HG03039 (cell line): ENCODE measurements around the gene NUDT4.

Experiments
- ATAC-seq: cut with Tn5 transposase; IDR thresholded peaks from one replicate; pipeline ENCODE4 v1.9.1; 2021; ENCODE audit warnings: mild to moderate bottlenecking, moderate library complexity; ENCODE audit not compliant: unreplicated experiment

The NUDT4 gene

DNA sequence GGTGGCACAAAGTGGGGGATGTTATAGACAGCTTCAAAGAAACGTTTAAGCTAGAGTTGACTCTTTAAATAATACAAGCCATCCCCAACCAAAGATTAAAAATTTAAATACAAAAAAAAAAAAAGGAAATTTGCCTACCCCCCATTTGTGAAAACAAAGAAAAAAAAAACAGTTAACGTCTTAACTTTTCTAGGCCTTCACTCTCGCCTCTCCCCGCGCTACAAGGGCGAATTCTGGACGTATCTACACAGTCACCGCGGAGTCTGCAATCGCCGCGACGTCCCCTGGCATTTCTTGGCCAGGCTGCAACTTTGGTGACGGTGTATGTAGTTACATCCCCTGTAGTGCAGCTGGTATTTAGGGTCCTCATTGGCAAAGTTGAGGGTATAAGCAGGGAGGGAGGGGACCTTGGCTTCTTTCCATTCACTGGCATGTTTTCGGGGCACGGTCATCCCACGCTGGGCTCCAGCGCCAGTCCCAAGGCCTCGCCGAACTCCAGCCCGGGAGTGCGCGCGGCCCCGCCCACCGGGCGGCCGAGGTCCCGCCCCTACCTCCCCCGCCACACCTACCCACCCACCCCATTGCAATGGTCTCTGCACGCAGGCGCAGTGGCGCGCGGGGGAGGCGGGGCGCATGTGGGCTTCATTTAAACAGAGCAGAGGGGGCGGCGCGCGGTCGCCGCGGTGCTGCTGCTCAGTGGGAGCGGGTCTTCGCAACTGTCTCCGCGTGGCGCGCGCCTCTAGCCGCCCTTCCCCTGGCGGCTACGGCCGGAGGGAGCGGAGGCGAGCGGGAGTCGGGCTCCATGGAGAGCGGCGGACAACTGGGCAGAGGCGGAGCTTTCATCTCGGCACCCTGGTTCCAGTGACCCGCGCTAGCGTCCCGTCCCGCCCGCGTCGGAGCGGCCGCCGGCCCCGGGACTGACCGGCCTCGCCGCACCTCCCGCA lies at the start of gene NUDT4:
Gene NUDT4 (plus strand): TSS at position 674 of the 944 bp plus-strand sequence. CDS start 398 bp downstream, outside the sequence.
- ATAC-seq, result peak; percentile 80

DNA sequence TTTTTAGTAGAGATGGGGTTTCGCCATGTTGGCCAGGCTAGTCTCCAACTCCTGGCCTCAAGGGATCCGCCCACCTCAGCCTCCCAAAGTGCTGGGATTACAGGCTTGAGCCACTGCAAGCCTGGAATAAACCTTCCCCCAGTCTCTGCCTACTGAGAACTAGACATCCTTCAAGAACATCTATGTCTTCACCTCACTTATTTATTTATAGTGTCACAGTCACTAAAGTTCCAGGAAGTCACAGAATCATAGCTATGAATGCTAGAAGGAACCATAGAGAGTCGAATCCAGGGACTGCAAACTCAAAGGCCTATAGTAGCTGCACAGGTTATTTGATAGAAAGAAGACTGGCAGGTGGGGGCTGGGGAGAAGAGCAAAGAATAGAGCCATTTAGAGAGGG lies 44.7 kb upstream of the NUDT4 start:
- ATAC-seq, result no peak

DNA sequence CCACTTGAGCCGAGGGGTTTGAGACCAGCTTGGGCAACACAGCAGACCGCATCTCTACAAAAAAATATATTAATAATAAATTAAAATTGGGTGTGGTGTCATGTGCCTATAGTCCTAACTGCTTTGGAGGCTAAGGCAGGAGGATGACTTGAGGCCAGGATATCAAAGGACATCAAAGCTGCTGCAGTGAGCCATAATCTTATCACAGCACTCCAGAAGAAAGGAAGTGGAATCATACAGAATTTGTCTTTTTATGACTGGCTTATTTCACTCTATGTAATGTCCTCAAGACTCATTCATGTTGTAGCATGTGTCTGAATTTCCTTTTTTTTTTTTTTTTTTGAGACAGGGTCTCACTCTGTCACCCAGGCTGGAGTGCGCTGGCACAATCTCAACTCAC lies 43.9 kb upstream of the NUDT4 start:
- ATAC-seq, result no peak

DNA sequence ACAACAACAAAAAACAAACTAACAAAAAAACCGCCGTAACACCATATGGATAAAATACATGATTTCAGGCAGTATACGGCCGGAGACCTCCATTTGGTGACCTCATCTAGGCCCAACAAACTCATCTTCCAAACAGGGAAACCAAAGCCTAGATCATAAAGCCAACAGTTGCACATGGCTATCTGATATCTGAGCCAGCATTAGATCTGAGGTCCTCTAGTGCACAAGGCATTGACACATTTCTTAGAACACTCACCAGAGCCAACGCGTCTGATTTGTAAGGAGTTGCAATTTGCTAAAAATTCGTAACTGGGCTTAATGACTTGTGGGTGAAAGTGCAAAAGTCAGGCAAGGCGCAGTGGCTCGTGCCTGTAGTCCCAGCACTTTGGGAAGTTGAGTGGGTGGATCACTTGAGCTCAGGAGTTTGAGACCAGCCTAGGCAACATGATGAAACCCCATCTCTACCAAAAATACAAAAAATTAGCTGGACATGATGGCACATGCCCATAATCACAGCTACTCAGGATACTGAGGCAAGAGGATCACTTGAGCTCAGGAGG lies 42.0 kb upstream of the NUDT4 start:
- ATAC-seq, result no peak

DNA sequence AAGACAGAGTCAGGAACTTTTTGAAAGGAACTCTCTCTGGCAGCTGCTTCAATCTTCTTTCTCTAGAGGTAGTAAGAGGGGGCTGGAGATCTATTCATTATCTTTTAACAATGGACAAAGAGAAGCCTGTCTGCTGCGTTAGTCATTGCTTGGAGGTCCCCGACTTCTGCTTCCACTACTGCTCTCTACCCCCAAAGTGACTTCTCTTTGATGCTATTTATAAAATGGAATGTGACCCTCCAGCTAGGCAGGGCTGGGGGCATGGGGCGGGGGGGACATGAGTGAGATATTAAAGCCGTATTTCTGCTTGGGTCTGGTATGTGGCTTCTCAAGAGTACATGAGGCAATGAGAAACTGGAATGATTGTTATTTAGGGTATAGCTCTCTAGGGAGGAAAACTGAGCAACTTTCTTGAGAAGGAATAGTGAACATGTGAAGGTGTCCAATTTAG lies 41.4 kb upstream of the NUDT4 start:
- ATAC-seq, result no peak

DNA sequence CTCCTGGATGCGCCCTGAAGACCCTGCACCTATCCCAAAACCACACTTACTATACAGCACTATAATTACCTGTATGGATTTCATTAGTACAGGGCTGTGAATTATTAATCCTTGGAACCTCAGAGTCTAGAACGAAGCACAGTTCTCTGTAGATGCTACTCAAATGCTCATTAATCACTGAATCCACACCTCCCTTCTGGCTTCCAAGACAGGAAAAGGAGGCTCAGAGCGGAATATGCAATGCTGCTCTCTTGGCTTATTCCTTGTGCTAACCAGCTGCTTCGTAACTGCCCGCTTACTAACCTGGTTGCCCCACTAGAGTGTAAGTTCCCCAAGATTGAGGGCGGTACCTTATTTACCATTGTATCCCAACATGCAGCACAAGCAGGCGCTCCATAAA lies 39.1 kb upstream of the NUDT4 start:
- no peak for ATAC-seq

DNA sequence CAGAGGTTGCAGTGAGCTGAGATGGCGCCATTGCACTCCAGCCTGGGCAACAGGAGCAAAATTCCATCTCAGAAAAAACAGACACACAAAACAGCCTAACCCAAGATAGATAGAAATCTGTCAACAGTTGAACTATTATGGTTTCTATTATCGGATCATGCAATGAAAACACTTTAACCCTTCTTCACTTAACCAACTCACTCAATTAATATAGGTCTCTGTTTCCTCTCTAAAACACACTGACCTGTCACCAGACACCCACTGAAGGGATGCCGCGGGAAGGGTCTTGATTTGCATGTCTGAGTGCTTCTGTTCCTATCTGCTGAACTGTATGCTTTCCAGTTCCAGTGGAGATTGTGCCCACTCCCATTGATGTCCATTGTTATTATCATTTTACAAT lies 38.0 kb upstream of the NUDT4 start:
- no peak for ATAC-seq

DNA sequence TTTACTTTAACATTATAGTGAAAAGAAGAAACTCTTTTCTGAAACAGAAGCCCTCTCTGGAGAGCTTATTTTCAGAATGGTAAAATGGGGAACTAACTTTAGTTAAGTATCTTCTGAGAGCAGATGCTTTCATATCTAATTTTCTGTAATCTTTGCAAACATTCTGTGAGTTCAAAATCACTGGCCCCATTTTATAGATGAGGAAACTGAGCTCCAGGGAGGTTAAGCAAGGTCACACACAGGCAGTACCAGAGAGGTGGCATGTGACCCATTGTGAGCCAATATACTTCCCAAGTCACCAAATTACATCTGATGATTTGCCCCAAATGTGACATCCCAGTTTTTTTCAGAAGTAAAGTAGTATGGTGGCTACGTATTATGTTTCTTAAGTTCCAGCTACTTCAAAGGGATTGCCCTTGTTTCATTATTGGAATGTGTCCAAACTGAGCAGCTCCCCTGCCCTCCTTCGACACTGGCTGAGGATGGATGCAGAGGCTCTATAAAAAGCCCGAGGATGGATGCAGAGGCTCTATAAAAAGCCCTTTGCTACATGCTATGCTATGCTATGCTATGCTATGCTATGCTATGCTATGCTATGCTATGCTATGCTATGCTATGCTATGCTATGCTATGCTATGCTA lies 36.2 kb upstream of the NUDT4 start:
- ATAC-seq, result no peak

DNA sequence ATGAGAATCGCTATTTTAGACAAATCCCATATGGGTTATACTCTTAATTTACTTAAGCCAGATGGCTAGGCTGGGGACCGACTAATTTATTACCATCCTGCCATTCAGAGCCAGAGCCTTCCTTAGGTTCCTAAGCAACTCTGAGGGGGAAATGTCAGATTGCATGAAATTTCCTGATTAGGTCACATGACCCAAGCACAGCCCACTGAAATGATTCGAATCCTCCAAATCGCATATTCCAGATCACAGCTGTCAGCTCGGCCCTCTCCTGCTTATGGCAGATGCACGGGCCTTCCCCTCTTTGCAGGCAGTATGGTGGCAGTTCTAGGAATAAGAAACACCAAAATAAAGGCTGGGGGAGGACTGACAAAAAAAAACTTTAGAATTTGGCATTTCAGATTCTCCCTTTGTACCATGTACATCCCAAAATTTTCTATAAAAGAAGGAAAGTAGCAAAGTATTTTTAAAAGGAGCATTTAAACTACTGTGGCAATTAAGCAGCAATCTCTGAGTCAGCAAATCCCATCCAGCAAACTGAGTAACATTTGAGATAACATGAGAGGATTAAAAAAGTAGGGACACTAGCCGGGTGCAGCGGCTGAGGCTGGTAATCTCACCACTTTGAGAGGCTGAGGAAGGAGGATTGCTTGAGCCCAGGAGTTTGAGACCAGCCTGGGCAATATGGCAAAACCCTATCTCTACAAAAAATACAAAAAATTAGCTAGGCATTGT lies 30.5 kb upstream of the NUDT4 start:
- ATAC-seq, result no peak

DNA sequence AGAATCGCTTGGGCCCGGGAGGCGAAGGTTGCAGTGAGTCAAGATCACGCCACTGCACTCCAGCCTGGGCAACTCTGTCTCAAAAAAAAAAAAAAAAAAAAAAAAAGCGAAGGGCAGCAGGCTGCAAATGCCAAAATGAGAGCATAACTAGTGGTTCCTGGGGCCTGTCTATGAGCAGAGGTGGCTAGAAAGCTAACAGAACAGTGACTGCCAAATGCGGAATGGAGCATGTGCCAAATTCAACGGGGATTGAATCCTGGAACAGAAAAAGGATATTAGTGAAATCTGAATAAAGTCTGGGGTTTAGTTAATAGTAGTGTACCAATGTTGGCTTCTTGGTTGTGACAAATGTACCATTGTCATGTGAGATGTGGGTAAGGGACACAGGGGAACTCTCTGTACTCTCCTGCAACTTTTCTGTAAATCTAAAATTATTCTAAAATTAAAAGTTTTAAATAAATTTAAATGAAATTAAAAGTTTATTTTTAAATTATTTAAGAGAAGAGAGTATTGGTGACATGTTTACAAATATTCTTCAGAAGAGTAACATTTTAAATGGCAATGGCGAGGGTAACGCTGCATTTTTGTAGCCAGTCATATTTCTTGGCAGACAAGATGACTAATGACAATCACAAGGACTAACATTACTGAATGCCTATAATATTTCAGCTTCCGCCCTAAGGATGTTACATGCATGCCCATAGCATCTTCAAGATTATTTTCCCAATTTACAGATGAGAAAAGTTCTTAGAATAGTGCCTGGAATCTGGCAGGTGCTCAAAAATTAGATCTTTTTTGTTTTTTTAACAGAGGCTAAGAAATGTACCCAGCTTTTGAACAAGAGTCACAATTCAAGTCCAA lies 28.9 kb upstream of the NUDT4 start:
- no peak for ATAC-seq

DNA sequence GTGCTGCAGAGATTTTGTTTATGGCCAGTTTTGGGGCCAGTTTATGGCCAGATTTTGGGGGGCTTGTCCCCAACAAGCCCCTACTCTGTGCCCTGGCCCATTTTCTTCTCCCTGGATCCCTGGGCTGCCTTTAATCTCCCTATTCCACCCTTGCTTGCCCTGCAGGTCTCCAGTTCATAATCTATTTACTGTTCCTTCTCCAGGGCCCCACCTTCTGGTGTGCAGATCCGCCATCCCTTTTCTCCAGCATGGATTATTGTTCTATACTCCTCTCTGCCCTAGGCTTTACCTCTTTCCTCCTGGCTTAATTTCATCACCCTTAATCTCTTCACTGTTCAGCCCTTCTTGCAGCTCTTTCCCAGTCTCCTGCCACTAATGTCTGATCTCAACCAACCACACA lies 26.0 kb upstream of the NUDT4 start:
- ATAC-seq, result no peak

DNA sequence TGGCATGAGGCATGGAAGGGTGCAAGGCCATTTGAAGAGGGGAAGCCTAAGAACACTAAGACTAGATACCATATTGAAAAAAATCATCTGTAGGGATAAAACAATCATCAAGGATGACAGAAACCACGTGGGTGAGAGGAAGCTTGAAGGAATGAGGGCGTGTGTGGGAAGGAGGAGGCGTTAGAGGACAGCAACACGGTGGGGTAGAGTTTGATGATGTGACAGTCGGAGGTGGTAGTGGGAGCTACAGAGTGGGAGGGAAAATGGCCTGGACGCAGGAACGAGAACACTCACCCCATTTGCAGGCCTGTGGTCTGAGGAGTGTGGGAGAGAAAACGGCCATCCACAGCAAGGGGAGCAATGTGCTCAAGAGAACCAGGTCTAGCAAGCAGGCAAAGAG lies 25.4 kb upstream of the NUDT4 start:
- ATAC-seq, result no peak

DNA sequence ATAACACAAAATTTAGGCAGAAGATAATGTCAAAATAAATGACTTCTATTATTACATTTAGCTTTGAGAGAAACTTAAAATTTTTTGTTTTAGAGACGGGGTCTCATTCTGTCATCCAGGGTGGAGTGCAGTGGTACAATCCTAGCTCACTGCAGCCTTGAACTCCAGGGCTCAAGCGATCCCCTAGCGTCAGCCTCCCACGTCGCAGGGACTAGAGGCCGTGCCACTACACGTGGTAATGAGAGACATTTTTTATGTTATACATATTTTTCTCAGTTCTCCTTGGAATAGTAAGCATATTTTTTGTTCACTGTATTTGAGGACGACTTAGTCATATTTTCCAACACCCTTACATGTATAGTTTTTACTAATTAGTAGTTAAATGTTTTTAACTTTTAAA lies 21.5 kb upstream of the NUDT4 start:
- ATAC-seq, result no peak

DNA sequence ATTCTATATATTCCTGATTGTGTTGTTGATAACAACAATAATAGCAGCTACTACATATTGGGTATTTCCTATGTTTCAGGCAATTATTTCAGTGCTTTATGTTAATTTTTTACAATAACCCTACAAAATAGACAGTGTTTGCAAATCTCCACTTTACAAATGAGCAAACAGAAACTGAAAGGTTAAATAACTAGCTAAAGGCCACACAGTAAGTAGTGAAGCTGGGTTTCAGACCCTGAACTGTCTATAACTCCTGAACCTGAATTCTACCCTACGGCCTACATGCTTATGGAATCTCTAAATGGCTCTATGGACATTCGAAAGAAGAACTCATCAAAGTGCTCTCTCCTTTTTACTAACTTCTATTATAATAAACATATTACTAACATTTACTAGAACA lies 19.7 kb upstream of the NUDT4 start:
- peak; percentile 62 for ATAC-seq

DNA sequence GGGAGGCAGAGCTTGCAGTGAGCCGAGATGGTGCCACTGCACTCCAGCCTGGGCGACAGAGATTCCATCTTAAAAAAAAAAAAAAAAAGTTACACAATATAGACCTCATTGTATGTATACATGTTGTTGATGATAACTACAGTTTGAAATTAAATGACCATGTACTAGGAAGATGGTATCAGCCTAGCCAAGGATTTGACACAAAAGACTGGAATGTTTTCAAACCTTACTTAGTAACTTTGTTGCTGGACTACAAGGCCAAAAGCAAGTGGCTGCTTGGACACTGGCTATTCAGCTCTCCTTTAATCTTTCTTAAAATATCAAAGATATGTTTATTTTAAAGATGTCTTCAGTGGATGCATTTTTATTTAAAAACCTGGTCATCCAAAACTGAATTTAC lies 18.9 kb upstream of the NUDT4 start:
- ATAC-seq, result no peak

DNA sequence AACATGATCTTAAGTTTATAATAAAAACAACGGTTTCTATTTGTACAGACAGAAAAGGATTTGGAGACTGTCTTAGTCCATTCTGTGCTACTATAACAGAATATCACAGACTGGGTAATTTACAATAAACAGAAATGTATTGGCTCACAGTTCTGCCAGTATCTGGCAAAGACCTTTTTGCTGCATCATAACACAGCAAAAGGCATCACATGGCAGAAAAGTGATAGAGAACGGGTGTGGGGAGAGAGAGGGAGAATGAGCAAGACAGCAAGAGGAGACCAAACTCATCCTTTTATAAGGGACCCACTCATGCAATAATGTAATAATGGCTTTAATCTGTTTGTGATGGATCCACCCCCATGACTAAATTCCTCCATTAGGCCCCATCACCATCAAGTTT lies 17.0 kb upstream of the NUDT4 start:
- ATAC-seq, result no peak

DNA sequence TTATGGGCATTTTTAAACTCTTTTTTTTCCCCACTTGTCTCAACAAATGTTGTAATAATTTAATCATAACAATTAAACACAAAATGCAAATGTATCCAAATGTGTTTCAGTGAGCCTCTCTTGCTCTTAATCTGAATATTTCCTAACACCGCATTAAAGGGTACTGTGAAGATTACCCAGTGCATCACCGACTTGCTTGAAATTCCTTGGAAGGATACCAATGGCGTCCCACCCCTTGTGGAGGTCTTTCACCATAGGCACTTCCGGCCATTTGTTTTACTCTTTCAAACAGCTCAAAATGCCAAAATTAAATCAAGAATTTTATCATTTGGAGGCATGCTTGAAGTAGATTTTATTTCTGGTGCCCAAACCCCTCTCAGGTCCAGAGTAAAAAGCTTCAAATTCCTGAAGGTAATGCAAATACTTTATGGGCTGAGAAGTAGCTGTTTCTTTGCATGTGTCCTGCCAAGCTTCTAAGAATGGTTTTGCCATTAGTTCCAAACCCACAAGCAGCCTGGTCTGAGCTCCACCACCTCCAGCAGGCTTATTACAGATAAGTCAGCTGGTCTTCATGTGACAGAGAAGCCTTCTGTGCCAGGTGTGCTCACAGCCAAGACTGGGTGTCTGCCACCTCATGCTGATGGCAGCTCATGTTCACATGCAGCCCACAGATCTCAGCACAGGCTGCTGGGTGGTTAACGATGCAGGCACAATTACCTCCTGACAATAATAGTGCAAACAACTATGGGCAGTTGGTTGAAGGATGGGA lies 16.4 kb upstream of the NUDT4 start:
- ATAC-seq, result no peak

DNA sequence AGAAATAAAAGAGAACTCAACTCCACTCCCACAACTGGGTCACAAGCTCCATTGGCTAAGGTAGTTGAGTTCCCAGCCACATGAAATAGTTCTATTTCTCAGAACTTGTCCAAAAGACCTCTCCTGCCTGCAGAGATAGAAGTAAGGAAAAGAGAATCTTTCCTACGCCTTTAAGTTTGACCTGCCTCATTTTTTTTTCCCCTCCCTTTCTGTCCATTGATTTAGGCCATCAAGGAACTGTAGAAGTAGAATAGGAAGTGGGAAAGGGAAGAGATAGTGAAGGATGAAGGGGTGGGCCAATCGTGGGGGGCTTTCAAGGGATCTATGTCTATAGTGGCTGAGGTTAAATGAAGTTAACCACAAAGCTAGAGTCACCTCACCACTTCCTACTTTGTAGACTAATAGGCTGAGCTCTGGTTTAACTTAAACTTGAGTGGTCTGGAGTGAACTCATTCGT lies 13.9 kb upstream of the NUDT4 start:
- no peak for ATAC-seq

DNA sequence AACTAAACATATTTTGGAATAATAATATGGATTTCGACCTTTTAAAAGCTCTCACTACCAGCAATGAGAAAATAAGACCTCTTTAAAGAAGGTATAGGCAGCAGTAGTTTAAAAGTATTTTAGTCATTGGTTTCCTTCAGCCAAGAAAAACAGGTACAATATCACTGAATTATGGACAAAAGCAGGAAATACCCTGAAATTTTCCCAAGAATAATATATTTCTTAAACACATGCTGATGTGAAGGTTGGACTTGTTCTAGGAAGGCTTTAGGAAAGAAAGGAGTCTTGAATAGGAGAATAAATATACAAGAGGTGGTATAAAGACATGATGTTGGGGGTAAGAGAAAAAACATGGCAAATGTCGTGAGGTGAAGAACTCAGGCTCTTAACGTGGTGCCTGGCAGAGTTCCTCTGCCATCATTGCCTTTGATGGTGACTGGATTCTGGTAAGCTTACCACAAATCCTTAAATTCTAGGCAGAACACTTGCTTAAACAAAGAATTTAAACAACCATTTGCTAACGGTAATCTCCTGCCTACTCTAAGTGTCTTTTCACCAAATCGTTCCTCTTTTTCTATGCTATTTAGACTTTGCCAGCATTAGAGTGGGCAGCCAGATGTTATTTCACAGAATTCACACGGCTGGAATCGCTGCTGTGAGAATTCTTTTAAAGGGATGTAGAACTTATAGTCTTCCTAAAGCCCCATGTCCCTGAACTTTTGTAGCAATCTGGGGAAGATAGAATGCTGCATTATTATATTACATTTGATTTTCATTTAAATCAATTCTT lies 11.9 kb upstream of the NUDT4 start:
- no peak for ATAC-seq
